HepG2 (cell line): ENCODE data around the gene MPP3. TPM values are rescaled to one million over a fixed set of nuclear protein-coding genes. Genes with fewer than 3 reads are reported as not detected.

Experiments used
- ATAC-seq: fragments of 200-7000 bp; cut with Tn5 transposase; 3 replicates; pipeline ENCODE4 v1.9.1; 2020; ENCODE audit warnings: mild to moderate bottlenecking, moderate library complexity
- BruUV-seq: library from RNA; stranded (reverse); fragments of 400-500 nt; replicated peaks from 2 replicates; lab custom pipeline; 2021; lab: Mats Ljungman, UMichigan
- CTCF ChIA-PET: fragments of 300-600 bp; formaldehyde crosslinking; extraction: SDS; loops from one replicate; lab custom pipeline; 2021; ENCODE audit warnings: low total read pairs, inconsistent platforms, low intra/inter-chr PET ratio; lab: Yijun Ruan, JAX
- POLR2A ChIA-PET: fragments of 350-600 bp; sonication (Branson Sonifier 250); formaldehyde crosslinking; loops from one replicate; lab custom pipeline; 2020; ENCODE audit warnings: antibody characterized with exemption, inconsistent platforms; lab: Yijun Ruan, JAX
- DNase-seq: peaks from one replicate; pipeline ENCODE4 v3.0.0-alpha.2; 2015; ENCODE audit warnings: low spot score
- FAIRE-seq: peaks from 3 replicates; lab custom pipeline; 2011; peaks lifted over from hg19 to GRCh38; lab: Jason Lieb, UNC
- H2AFZ ChIP-seq: one replicate; pipeline ENCODE4 v1.6.1; 2011; ENCODE audit warnings: low read length, inconsistent platforms
- H3K27ac ChIP-seq: fragments of 300-600 bp; 3 replicates; pipeline ENCODE4 v1.8.0; 2011; ENCODE audit warnings: mixed run types, mild to moderate bottlenecking, mixed read lengths, low read length, inconsistent platforms; ENCODE audit not compliant: insufficient read depth; ENCODE audit errors: extremely low read length
- H3K27me3 ChIP-seq, 2 experiments: fragments of 200-600 bp in 1 of 2; 2 replicates in 1 of 2; 3 replicates in 1 of 2; pipeline versions ENCODE4 v1.6.0 to v1.8.0; 2011; ENCODE audit warnings: low read length in 2 of 2, mild to moderate bottlenecking in 2 of 2, moderate library complexity in 2 of 2, inconsistent platforms in 1 of 2; ENCODE audit not compliant: insufficient read depth in 2 of 2, control insufficient read depth in 1 of 2
- H3K36me3 ChIP-seq, 2 experiments: fragments of 200-600 bp in 1 of 2; replicated peaks in 1 of 2; 2 replicates in 1 of 2; 3 replicates in 1 of 2; pipeline versions ENCODE4 v1.5.1 to v1.8.0; 2011; ENCODE audit warnings: low read length in 2 of 2, inconsistent platforms in 1 of 2; ENCODE audit not compliant: insufficient read depth in 2 of 2, control insufficient read depth in 1 of 2
- H3K4me1 ChIP-seq: 2 replicates; pipeline ENCODE4 v1.5.1; 2012; ENCODE audit warnings: low read length, inconsistent platforms; ENCODE audit not compliant: insufficient read depth
- H3K4me2 ChIP-seq: 2 replicates; pipeline ENCODE4 v1.6.0; 2011; ENCODE audit warnings: low read depth, low read length, inconsistent platforms
- H3K4me3 ChIP-seq, 3 experiments: fragments of 200-600 bp in 1 of 3; sonication (generic), shearing (Covaris generic) in 1 of 3; replicated peaks in 1 of 3; 2 replicates each; pipeline ENCODE4 v1.5.1; 2011 to 2016; ENCODE audit warnings: low read length in 3 of 3, inconsistent platforms in 2 of 3, low read depth in 2 of 3, mild to moderate bottlenecking in 2 of 3, control low read depth in 1 of 3, mixed read lengths in 1 of 3; ENCODE audit not compliant: insufficient read depth in 1 of 3
- H3K79me2 ChIP-seq: one replicate; pipeline ENCODE4 v1.6.1; 2011; ENCODE audit warnings: low read length, inconsistent platforms; ENCODE audit not compliant: insufficient read depth
- H3K9ac ChIP-seq: 2 replicates; pipeline ENCODE4 v1.6.0; 2011; ENCODE audit warnings: mild to moderate bottlenecking, low read depth, low read length, inconsistent platforms; ENCODE audit not compliant: insufficient read depth
- H3K9me3 ChIP-seq: 2 replicates; pipeline ENCODE4 v1.5.1; 2012; ENCODE audit warnings: mild to moderate bottlenecking, low read length
- H4K20me1 ChIP-seq: 2 replicates; pipeline ENCODE4 v1.6.0; 2011; ENCODE audit warnings: inconsistent platforms, mild to moderate bottlenecking, low read length, moderate library complexity; ENCODE audit not compliant: insufficient read depth
- BCL3 ChIP-seq: sonication (generic); formaldehyde crosslinking; IDR thresholded peaks from 2 replicates; pipeline ENCODE4 v1.5.1; 2020; ENCODE audit warnings: mild to moderate bottlenecking, missing genetic modification reagents, moderate library complexity
- FOXO4 ChIP-seq: sonication (generic); formaldehyde crosslinking; conservative IDR thresholded peaks from 2 replicates; pipeline ENCODE4 v1.8.1; 2023; ENCODE audit warnings: missing genetic modification reagents
- HDAC1 ChIP-seq: sonication (generic); formaldehyde crosslinking; IDR thresholded peaks from 2 replicates; pipeline ENCODE4 v1.5.1; 2020; ENCODE audit warnings: mild to moderate bottlenecking, missing genetic modification reagents
- HHEX ChIP-seq: IDR thresholded peaks from 2 replicates; pipeline ENCODE4 v1.6.1; 2016; ENCODE audit warnings: control low read depth
- IKZF4 ChIP-seq: sonication (generic); formaldehyde crosslinking; IDR thresholded peaks from 2 replicates; pipeline ENCODE4 v1.5.1; 2020; ENCODE audit warnings: borderline replicate concordance, mild to moderate bottlenecking, low read depth, missing genetic modification reagents; ENCODE audit errors: not compliant biosample characterization
- KDM1A ChIP-seq: IDR thresholded peaks from 2 replicates; pipeline ENCODE4 v1.6.1; 2016; ENCODE audit warnings: missing compliant biosample characterization
- MXD3 ChIP-seq: IDR thresholded peaks from 2 replicates; pipeline ENCODE4 v1.6.1; 2016; ENCODE audit warnings: mild to moderate bottlenecking, missing biosample characterization, missing genetic modification reagents
- NBN ChIP-seq: fragments of 450-650 bp; conservative IDR thresholded peaks from 2 replicates; pipeline ENCODE4 v1.6.1; 2017
- NFIB ChIP-seq: sonication (generic); formaldehyde crosslinking; IDR thresholded peaks from 2 replicates; pipeline ENCODE4 v1.9.0; 2021; ENCODE audit warnings: missing genetic modification reagents, mild to moderate bottlenecking, borderline replicate concordance
- POLR2AphosphoS2 ChIP-seq: IDR thresholded peaks from 2 replicates; pipeline ENCODE4 v1.6.1; 2011; ENCODE audit warnings: low read depth, low read length, improper control_type of control experiment
- SETDB1 ChIP-seq: sonication (generic); formaldehyde crosslinking; IDR thresholded peaks from 2 replicates; pipeline ENCODE4 v1.5.1; 2020; ENCODE audit warnings: missing genetic modification reagents, mild to moderate bottlenecking, borderline replicate concordance
- TRIM24 ChIP-seq: sonication (generic); formaldehyde crosslinking; IDR thresholded peaks from 2 replicates; pipeline ENCODE4 v1.8.0; 2022; ENCODE audit warnings: mild to moderate bottlenecking, missing genetic modification reagents
- XRCC5 ChIP-seq: fragments of 200-400 bp; formaldehyde crosslinking; optimal IDR thresholded peaks from 2 replicates; pipeline ENCODE3; 2017; ENCODE audit warnings: mild to moderate bottlenecking, low read length
- ZFY ChIP-seq: sonication (generic); formaldehyde crosslinking; IDR thresholded peaks from 2 replicates; pipeline ENCODE4 v1.4.0; 2020; ENCODE audit warnings: missing genetic modification reagents
- ZNF143 ChIP-seq: sonication (generic); formaldehyde crosslinking; IDR thresholded peaks from 2 replicates; pipeline ENCODE4 v1.4.0; 2020; ENCODE audit warnings: missing genetic modification reagents
- ZNF264 ChIP-seq: sonication (generic); formaldehyde crosslinking; IDR thresholded peaks from 2 replicates; pipeline ENCODE4 v1.4.0; 2020; ENCODE audit warnings: missing genetic modification reagents
- ZNF354B ChIP-seq: sonication (generic); formaldehyde crosslinking; IDR thresholded peaks from 2 replicates; pipeline ENCODE4 v1.8.0; 2022; ENCODE audit warnings: mild to moderate bottlenecking, missing genetic modification reagents
- ZNF605 ChIP-seq: sonication (generic); formaldehyde crosslinking; IDR thresholded peaks from 2 replicates; pipeline ENCODE4 v1.8.0; 2022; ENCODE audit warnings: mild to moderate bottlenecking, missing genetic modification reagents
- WGBS: methylation state at CpG from one replicate; pipeline ENCODE4 v1.1.6; 2017; ENCODE audit warnings: low lambda C conversion rate; 5-methylcytosine and 5-hydroxymethylcytosine counted together
- in situ Hi-C: cut with HindIII; loops from 2 replicates; pipeline ENCODE4 v1.10.0; 2017; ENCODE audit warnings: low pct_unique_long_range_greater_than_20kb; ENCODE audit not compliant: extremely low pct_ligation_motif_present
- intact Hi-C: fragments of 100-400 bp; cut with micrococcal nuclease; formaldehyde crosslinking; loops from one replicate; pipeline ENCODE4 v1.10.0; 2022; ENCODE audit not compliant: unreplicated experiment
- polyA plus RNA-seq, 8 experiments: library from polyadenylated mRNA; depleted of rRNA in 3 of 8; stranded (reverse) in 7 of 8; unstranded in 1 of 8; fragments of >200 nt; fragmentation: Illumina TruSeq in 4 of 8; extraction: Trizol in 4 of 8; gene quantifications; 2 replicates each; pipeline versions ENCODE4 v1.2.1 to v1.2.3, GENCODE V29; 2011 to 2016; ENCODE audit warnings: low read depth in 4 of 8, missing spikeins in 1 of 8, mixed read lengths in 1 of 8; ENCODE audit not compliant: insufficient read depth in 1 of 8
- total RNA-seq, 5 experiments: library from RNA; depleted of rRNA; stranded (reverse); fragments of >200 nt; fragmentation: Illumina TruSeq; extraction: Trizol; gene quantifications; 2 replicates each; pipeline ENCODE4 v1.2.3, GENCODE V29; 2016; ENCODE audit warnings: low read depth in 1 of 5

Gene MPP3
- total and polyA plus RNA-seq, 2 of the 13 experiments (the other 11 are each of a cell fraction or from before 2014, with no cell fraction given), result 0.91 to 1.8 TPM

GRCh38 chr17:43852571-43852970, 19.6 kb upstream of the MPP3 start:
- no peaks in the 10 kb centered on the region for H3K79me2 ChIP-seq
- H2AFZ ChIP-seq, result no peak overlapping the region
- DNase-seq, result no peak
- BruUV-seq, result no TSS peak
- TF ChIP-seq FOXO4 (CRISPR knock-in tag) (0 out of 2 replicates have a peak, but pooled peaks have one; percentile 49), POLR2AphosphoS2 (no peak), ZNF354B (CRISPR knock-in tag) (no peak)
- CTCF ChIA-PET, result no interaction called here
- no peak overlapping the region for H3K4me3 ChIP-seq
- FAIRE-seq, result no peak
- H3K36me3 ChIP-seq, result no peaks in the 10 kb centered on the region
- no peak overlapping the region for H3K9ac ChIP-seq
- 76% methylated on average over 8 of the region's 8 CpGs for WGBS
- peaks cover 6% of the 10 kb centered on the region; the same call in 1 of the 2 replicates for H3K4me1 ChIP-seq
- H3K9me3 ChIP-seq, result no peaks in the 10 kb centered on the region
- POLR2A ChIA-PET, result no interaction called here
- no peaks in the 10 kb centered on the region for H4K20me1 ChIP-seq
- in situ Hi-C loops (no loop called here), intact Hi-C loops (no loop called here)
- no peak for ATAC-seq
- H3K27ac ChIP-seq, result no peak overlapping the region
- no peak overlapping the region for H3K4me2 ChIP-seq
- H3K27me3 ChIP-seq, result peaks cover 5 to 67% of the 10 kb centered on the region in 2 experiments; a peak in 3 of 5 replicates

GRCh38 chr17:43849116-43849515, 16.2 kb upstream of the MPP3 start:
- no peak overlapping the region for H2AFZ ChIP-seq
- intact Hi-C loops (no loop called here), in situ Hi-C loops (loop anchor here (5.0 kb wide), 1 partner anchor 57 kb away; no protein-coding TSS in a partner anchor)
- 13% methylated on average over 8 of the region's 8 CpGs for WGBS
- no peak overlapping the region for H3K4me2 ChIP-seq
- peaks cover 13% of the 10 kb centered on the region for H3K4me1 ChIP-seq
- ATAC-seq (no peak), DNase-seq (no peak), FAIRE-seq (no peak)
- no peaks in the 10 kb centered on the region for H3K79me2 ChIP-seq
- no peak overlapping the region for H3K27ac ChIP-seq
- peaks cover 4 to 45% of the 10 kb centered on the region in 2 experiments; a peak in 3 of 5 replicates for H3K27me3 ChIP-seq
- ChIA-PET POLR2A (no interaction called here), CTCF (no interaction called here)
- no peaks in the 10 kb centered on the region for H3K36me3 ChIP-seq
- no peaks in the 10 kb centered on the region for H3K9me3 ChIP-seq
- H4K20me1 ChIP-seq, result no peaks in the 10 kb centered on the region
- H3K4me3 ChIP-seq, result no peak overlapping the region
- no peak overlapping the region for H3K9ac ChIP-seq
- no TSS peak for BruUV-seq
- TF ChIP-seq ZNF264 (CRISPR knock-in tag) (no peak), MXD3 (CRISPR knock-in tag) (no peak), ZNF143 (CRISPR knock-in tag) (no peak), SETDB1 (CRISPR knock-in tag) (no peak), NFIB (no peak), ZNF605 (CRISPR knock-in tag) (no peak), XRCC5 (no peak), NBN (no peak), IKZF4 (no peak), BCL3 (CRISPR knock-in tag) (no peak), KDM1A (no peak), TRIM24 (CRISPR knock-in tag) (no peak), ZFY (CRISPR knock-in tag) (no peak), HHEX (CRISPR knock-in tag) (no peak), HDAC1 (CRISPR knock-in tag) (no peak)
